Stimulated activated CD4-positive, alpha-beta T cell treated with anti-CD3 and anti-CD28 coated beads, Interleukin-1b, Interleukin-23, amount 100 ng/mL, for 24 hours (primary cell): ENCODE measurements around the gene OR2A25.

Experiments
- DNase-seq, 4 experiments: peaks; one replicate each; pipeline ENCODE4 v3.0.0-alpha.2; 2020; ENCODE audit warnings: low read depth in 4 of 4, low spot score in 1 of 4

OR2A25 gene

GRCh38 chr7:144069953-144070352 is 342 bp downstream of the OR2A25 start:
- no peak for DNase-seq

GRCh38 chr7:144074374-144074773 is 4.8 kb downstream of the OR2A25 start:
- no peak for DNase-seq

GRCh38 chr7:144085978-144086377 is 16.4 kb downstream of the OR2A25 start, which contains the start of gene OR2A12:
OR2A12 (plus strand) TSS chr7:144086278; CDS start chr7:144095108, 8,830 bp downstream.
- DNase-seq: no peak

- no peak for DNase-seq
Measured at GRCh38 chr7:144086730-144087129, 17.1 kb downstream of the OR2A25 start.

- DNase-seq: no peak
Measured at GRCh38 chr7:144087230-144087629, 17.6 kb downstream of the OR2A25 start.

GRCh38 chr7:144090667-144091066 is 21.1 kb downstream of the OR2A25 start:
- DNase-seq: no peak

- no peak for DNase-seq
Measured at GRCh38 chr7:144098776-144099175, 29.2 kb downstream of the OR2A25 start.

- DNase-seq: no peak
Measured at GRCh38 chr7:144100607-144101006, 31.0 kb downstream of the OR2A25 start.

GRCh38 chr7:144102041-144102440 is 32.4 kb downstream of the OR2A25 start:
- DNase-seq: no peak

- no peak for DNase-seq
Measured at GRCh38 chr7:144105211-144105610, 35.6 kb downstream of the OR2A25 start.

- DNase-seq: no peak
Measured at GRCh38 chr7:144109283-144109682, 39.7 kb downstream of the OR2A25 start, which contains the start of gene OR2A2. OR2A2 (plus strand) TSS chr7:144109583; CDS start chr7:144109583, 0 bp downstream.

- no peak for DNase-seq
Measured at GRCh38 chr7:144110272-144110671, 40.7 kb downstream of the OR2A25 start.

GRCh38 chr7:144113651-144114050 is 44.0 kb downstream of the OR2A25 start:
- no peak for DNase-seq

- DNase-seq: no peak
Measured at GRCh38 chr7:144118341-144118740, 48.7 kb downstream of the OR2A25 start.

- no peak for DNase-seq
Measured at GRCh38 chr7:144122876-144123275, 53.3 kb downstream of the OR2A25 start, which contains the start of gene OR2A14. OR2A14 (plus strand) TSS chr7:144123176; CDS start chr7:144129113, 5,937 bp downstream.
